ENCODE data around the gene GSPT1. TPM values are rescaled to one million over a fixed set of nuclear protein-coding genes. Genes with fewer than 3 reads are reported as not detected.
"Not testable (repeated sequence)": the region's sequence is repeated elsewhere in the genome, so short reads cannot be mapped to it uniquely, and the experiment has no call there.

Gene GSPT1
- total RNA-seq, 5 donors from 2014 or later (not counting 1 experiment from before 2014, with no cell fraction given) = 84.2 to 166 (median 92.5) TPM

GRCh38 chr16:11828696-11829095 is 87.1 kb downstream of the GSPT1 start:
- POLR2A ChIA-PET = interaction anchor here (0.7 to 1.0 kb wide), 3 partner anchors 13 to 60 kb away, joined by 3 to 11 read pairs (median 4); no protein-coding TSS in a partner anchor
- no peaks in the 10 kb centered on the region for H3K27me3 Mint-ChIP-seq
- no peak overlapping the region for H3K27ac Mint-ChIP-seq
- H3K27ac ChIP-seq (ENCODE audit: low read length) = no peak overlapping the region
- 83% methylated on average over 4 of the region's 5 CpGs for WGBS (ENCODE audit: insufficient coverage)
- H3K36me3 ChIP-seq (ENCODE audit: control insufficient read depth in 2 of 2, extremely low read depth in 1 of 2, insufficient read depth in 1 of 2, low read length in 1 of 2) = no peaks in the 10 kb centered on the region
- ATAC-seq (replicated peaks in 1 of 4) (no peak), DNase-seq (no peak)
- H3K9me3 ChIP-seq = no peaks in the 10 kb centered on the region
- no peaks in the 10 kb centered on the region for H3K36me3 Mint-ChIP-seq
- H3K27me3 ChIP-seq (replicated peaks in 1 of 2; ENCODE audit: control insufficient read depth in 2 of 2, extremely low read depth in 1 of 2, insufficient read depth in 2 of 2, low read length in 1 of 2) = no peaks in the 10 kb centered on the region
- H3K4me3 Mint-ChIP-seq = no peak overlapping the region
- CTCF ChIA-PET = no interaction called here
- H3K9me3 Mint-ChIP-seq = no peaks in the 10 kb centered on the region
- H3K4me1 Mint-ChIP-seq = no peaks in the 10 kb centered on the region
- H3K4me1 ChIP-seq (ENCODE audit: control insufficient read depth in 1 of 2, extremely low read depth in 1 of 2, insufficient read depth in 2 of 2, low read length in 2 of 2) = no peaks in the 10 kb centered on the region
- no peak overlapping the region for H3K4me3 ChIP-seq (ENCODE audit: control insufficient read depth in 1 of 2, extremely low read depth in 1 of 2, low read length in 1 of 2)

GRCh38 chr16:11825520-11826165 is 90.1 kb downstream of the GSPT1 start:
- CTCF ChIA-PET; H3K27ac ChIP-seq (ENCODE audit: low read length); H3K4me3 ChIP-seq (ENCODE audit: control insufficient read depth in 1 of 2, extremely low read depth in 1 of 2, low read length in 1 of 2); H3K36me3 Mint-ChIP-seq; H3K27ac Mint-ChIP-seq; POLR2A ChIA-PET; DNase-seq; H3K27me3 ChIP-seq (replicated peaks in 1 of 2; ENCODE audit: control insufficient read depth in 2 of 2, extremely low read depth in 1 of 2, insufficient read depth in 2 of 2, low read length in 1 of 2); H3K9me3 ChIP-seq; ATAC-seq (replicated peaks in 1 of 4); H3K4me1 ChIP-seq (ENCODE audit: control insufficient read depth in 1 of 2, extremely low read depth in 1 of 2, insufficient read depth in 2 of 2, low read length in 2 of 2); H3K9me3 Mint-ChIP-seq; H3K4me3 Mint-ChIP-seq; H3K36me3 ChIP-seq (ENCODE audit: control insufficient read depth in 2 of 2, extremely low read depth in 1 of 2, insufficient read depth in 1 of 2, low read length in 1 of 2); H3K27me3 Mint-ChIP-seq; H3K4me1 Mint-ChIP-seq: not testable (repeated sequence)
- 90% methylated on average over 4 of the region's 13 CpGs for whole genome bisulfite sequencing (ENCODE audit: insufficient coverage)

GRCh38 chr16:11824362-11824761 is 91.4 kb downstream of the GSPT1 start:
- Mint-ChIP-seq H3K27ac (no peak overlapping the region), H3K4me1 (no peaks in the 10 kb centered on the region), H3K4me3 (no peak overlapping the region), H3K27me3 (no peaks in the 10 kb centered on the region), H3K36me3 (no peaks in the 10 kb centered on the region), H3K9me3 (no peaks in the 10 kb centered on the region)
- H3K27ac ChIP-seq (ENCODE audit: low read length) = no peak overlapping the region
- DNase-seq (peak in 2 of 35 experiments; percentile 6 to 13), ATAC-seq (replicated peaks in 1 of 4) (no peak)
- H3K4me1 ChIP-seq (ENCODE audit: control insufficient read depth in 1 of 2, extremely low read depth in 1 of 2, insufficient read depth in 2 of 2, low read length in 2 of 2) = no peaks in the 10 kb centered on the region
- no peaks in the 10 kb centered on the region for H3K27me3 ChIP-seq (replicated peaks in 1 of 2; ENCODE audit: control insufficient read depth in 2 of 2, extremely low read depth in 1 of 2, insufficient read depth in 2 of 2, low read length in 1 of 2)
- ChIA-PET CTCF (no interaction called here), POLR2A (no interaction called here)
- WGBS (ENCODE audit: insufficient coverage) = no CpG with 5 or more reads among the region's 5 CpGs
- no peak overlapping the region for H3K4me3 ChIP-seq (ENCODE audit: control insufficient read depth in 1 of 2, extremely low read depth in 1 of 2, low read length in 1 of 2)
- H3K9me3 ChIP-seq = no peaks in the 10 kb centered on the region
- H3K36me3 ChIP-seq (ENCODE audit: control insufficient read depth in 2 of 2, extremely low read depth in 1 of 2, insufficient read depth in 1 of 2, low read length in 1 of 2) = no peaks in the 10 kb centered on the region

- POLR2A ChIA-PET = interaction anchor here in 1 of 2 donors (0.6 kb wide), 1 partner anchor 949 kb away, joined by 4 read pairs; no protein-coding TSS in a partner anchor
- H3K27me3 Mint-ChIP-seq; H3K36me3 Mint-ChIP-seq; H3K4me3 Mint-ChIP-seq; H3K4me1 ChIP-seq (ENCODE audit: control insufficient read depth in 1 of 2, extremely low read depth in 1 of 2, insufficient read depth in 2 of 2, low read length in 2 of 2); H3K36me3 ChIP-seq (ENCODE audit: control insufficient read depth in 2 of 2, extremely low read depth in 1 of 2, insufficient read depth in 1 of 2, low read length in 1 of 2); H3K4me1 Mint-ChIP-seq; DNase-seq; H3K4me3 ChIP-seq (ENCODE audit: control insufficient read depth in 1 of 2, extremely low read depth in 1 of 2, low read length in 1 of 2); H3K27me3 ChIP-seq (replicated peaks in 1 of 2; ENCODE audit: control insufficient read depth in 2 of 2, extremely low read depth in 1 of 2, insufficient read depth in 2 of 2, low read length in 1 of 2); ATAC-seq (replicated peaks in 1 of 4); H3K27ac Mint-ChIP-seq; H3K27ac ChIP-seq (ENCODE audit: low read length); H3K9me3 ChIP-seq; H3K9me3 Mint-ChIP-seq; CTCF ChIA-PET: not testable (repeated sequence)
- 80% methylated on average over 2 of the region's 5 CpGs for WGBS (ENCODE audit: insufficient coverage)
Measured at GRCh38 chr16:11823645-11824044, 92.1 kb downstream of the GSPT1 start.

GRCh38 chr16:11819798-11820197 is 96.0 kb downstream of the GSPT1 start:
- no peaks in the 10 kb centered on the region for H3K9me3 ChIP-seq
- Mint-ChIP-seq H3K4me3 (no peak overlapping the region), H3K27me3 (no peaks in the 10 kb centered on the region), H3K27ac (no peak overlapping the region), H3K4me1 (no peaks in the 10 kb centered on the region), H3K36me3 (no peaks in the 10 kb centered on the region), H3K9me3 (no peaks in the 10 kb centered on the region)
- ChIA-PET CTCF (no interaction called here), POLR2A (interaction anchor here in 1 of 2 donors (0.6 kb wide), 1 partner anchor 28 kb away, joined by 3 read pairs; no protein-coding TSS in a partner anchor)
- H3K36me3 ChIP-seq (ENCODE audit: control insufficient read depth in 2 of 2, extremely low read depth in 1 of 2, insufficient read depth in 1 of 2, low read length in 1 of 2) = no peaks in the 10 kb centered on the region
- H3K4me3 ChIP-seq (ENCODE audit: control insufficient read depth in 1 of 2, extremely low read depth in 1 of 2, low read length in 1 of 2) = no peak overlapping the region
- WGBS (ENCODE audit: insufficient coverage) = 60% methylated on average over 10 of the region's 10 CpGs
- ATAC-seq (replicated peaks in 1 of 4) = no peak
- no peaks in the 10 kb centered on the region for H3K27me3 ChIP-seq (replicated peaks in 1 of 2; ENCODE audit: control insufficient read depth in 2 of 2, extremely low read depth in 1 of 2, insufficient read depth in 2 of 2, low read length in 1 of 2)
- no peak overlapping the region for H3K27ac ChIP-seq (ENCODE audit: low read length)
- no peaks in the 10 kb centered on the region for H3K4me1 ChIP-seq (ENCODE audit: control insufficient read depth in 1 of 2, extremely low read depth in 1 of 2, insufficient read depth in 2 of 2, low read length in 2 of 2)
- DNase-seq = no peak

- H3K4me3 ChIP-seq (ENCODE audit: control insufficient read depth in 1 of 2, extremely low read depth in 1 of 2, low read length in 1 of 2); H3K27ac Mint-ChIP-seq; H3K36me3 ChIP-seq (ENCODE audit: control insufficient read depth in 2 of 2, extremely low read depth in 1 of 2, insufficient read depth in 1 of 2, low read length in 1 of 2); DNase-seq; H3K27ac ChIP-seq (ENCODE audit: low read length); H3K4me3 Mint-ChIP-seq; H3K27me3 Mint-ChIP-seq; H3K4me1 Mint-ChIP-seq; H3K9me3 ChIP-seq; H3K4me1 ChIP-seq (ENCODE audit: control insufficient read depth in 1 of 2, extremely low read depth in 1 of 2, insufficient read depth in 2 of 2, low read length in 2 of 2); H3K9me3 Mint-ChIP-seq; H3K27me3 ChIP-seq (replicated peaks in 1 of 2; ENCODE audit: control insufficient read depth in 2 of 2, extremely low read depth in 1 of 2, insufficient read depth in 2 of 2, low read length in 1 of 2); POLR2A ChIA-PET; H3K36me3 Mint-ChIP-seq; ATAC-seq (replicated peaks in 1 of 4); CTCF ChIA-PET: not testable (repeated sequence)
- WGBS (ENCODE audit: insufficient coverage) = 96% methylated on average over 3 of the region's 13 CpGs
Measured at GRCh38 chr16:11818970-11819369, 96.8 kb downstream of the GSPT1 start.

Measured in T-cell (primary cell).